ENCODE data around the gene MEF2C. TPM values are rescaled to one million over a fixed set of nuclear protein-coding genes. Genes with fewer than 3 reads are reported as not detected.

Gene MEF2C
- total RNA-seq, 1 experiment from 2014 or later = 13.0 TPM

- CTCF ChIA-PET = no interaction called here
- Histone ChIP-seq H3K9me3 (ENCODE audit: control insufficient read depth in 1 of 2, insufficient read depth in 1 of 2, low read depth in 1 of 2, low read length in 2 of 2) (no peaks in the 10 kb centered on the region), H3K4me2 (ENCODE audit: low read length) (no peak overlapping the region), H3K9me2 (ENCODE audit: insufficient read depth) (no peaks in the 10 kb centered on the region), H3K9ac (ENCODE audit: low read length) (no peak overlapping the region), H3K27ac (ENCODE audit: low read depth, low read length) (no peak overlapping the region), H3K79me2 (ENCODE audit: insufficient read depth, low read length) (no peaks in the 10 kb centered on the region), H3K4me1 (ENCODE audit: control insufficient read depth in 1 of 2, insufficient read depth in 2 of 2, low read length in 2 of 2) (peaks cover 25 to 28% of the 10 kb centered on the region in 2 experiments), H3K36me3 (ENCODE audit: control insufficient read depth in 1 of 2, insufficient read depth in 2 of 2, low read length in 2 of 2) (no peaks in the 10 kb centered on the region), H3K4me3 (replicated peaks in 1 of 2; ENCODE audit: low read depth in 1 of 2, low read length in 2 of 2) (no peak overlapping the region), H4K20me1 (ENCODE audit: insufficient read depth) (no peaks in the 10 kb centered on the region), H3K27me3 (ENCODE audit: insufficient read depth, low read length) (no peaks in the 10 kb centered on the region), H2AFZ (ENCODE audit: low read depth, low read length, poor library complexity, severe bottlenecking) (no peak overlapping the region)
- no TSS peak for BruUV-seq (replicated peaks)
- no peak for DNase-seq (ENCODE audit: low read depth, low spot score)
- POLR2A ChIA-PET = no interaction called here
- no peak for TF ChIP-seq TCF7L2 (IDR thresholded peaks at IDR 0.05; ENCODE audit: borderline replicate concordance, extremely low read depth, insufficient read depth, insufficient read length)
- no peak for TF ChIP-seq REST (IDR thresholded peaks at IDR 0.05; ENCODE audit: low read depth)
- no peak for TF ChIP-seq ZNF274 (IDR thresholded peaks at IDR 0.05; ENCODE audit: low read depth, low read length)
- no peak for TF ChIP-seq SP1 (IDR thresholded peaks at IDR 0.05; ENCODE audit: low read depth)
- TF ChIP-seq EGR1 (IDR thresholded peaks at IDR 0.05; ENCODE audit: low read depth) = no peak
- no peak for TF ChIP-seq FOSL1 (IDR thresholded peaks at IDR 0.05; ENCODE audit: low read depth)
- TF ChIP-seq ELF1 (IDR thresholded peaks at IDR 0.05; ENCODE audit: borderline replicate concordance, low read depth) = no peak
- no peak for TF ChIP-seq JUND (IDR thresholded peaks at IDR 0.05)
- no peak for TF ChIP-seq ZFX (IDR thresholded peaks at IDR 0.05)
- no peak for TF ChIP-seq EZH2 (IDR thresholded peaks at IDR 0.05)
- no peak for TF ChIP-seq CTCF (IDR thresholded peaks at IDR 0.05 in 2 of 3, conservative IDR thresholded peaks at IDR 0.05 in 1 of 3; ENCODE audit: borderline replicate concordance in 1 of 3, insufficient read depth in 1 of 3, low read depth in 2 of 3, low read length in 2 of 3)
- no peak for TF ChIP-seq CBX3 (IDR thresholded peaks at IDR 0.05; ENCODE audit: low read depth)
- no peak for TF ChIP-seq CEBPB (IDR thresholded peaks at IDR 0.05; ENCODE audit: low read depth)
- no peak for TF ChIP-seq RAD21 (IDR thresholded peaks at IDR 0.05; ENCODE audit: low read depth)
- TF ChIP-seq POLR2A (IDR thresholded peaks at IDR 0.05; ENCODE audit: borderline replicate concordance, extremely low read depth, insufficient read depth, insufficient read length) = no peak
- no peak for TF ChIP-seq YY1 (IDR thresholded peaks at IDR 0.05; ENCODE audit: extremely low read depth, insufficient replicate concordance, low read depth, low read length)
- no peak for TF ChIP-seq EZH2phosphoT487 (IDR thresholded peaks at IDR 0.05; ENCODE audit: borderline replicate concordance)
- TF ChIP-seq SIN3A (IDR thresholded peaks at IDR 0.05; ENCODE audit: low read depth) = no peak
- TF ChIP-seq SRF (IDR thresholded peaks at IDR 0.05; ENCODE audit: low read depth) = no peak
- intact Hi-C loops (cut with micrococcal nuclease) = no loop called here
- no peak for ATAC-seq
- RAD21 ChIA-PET (ENCODE audit: low non-redundant PET in 1 of 2, low total read pairs in 2 of 2, uncharacterized antibody in 2 of 2, unreplicated experiment in 2 of 2) = no interaction called here
These were observed 141.0 kb downstream of the MEF2C start for GRCh38 chr5:88741964-88742363.
